GM11168 (cell line): ENCODE measurements around the gene OOSP4B.
"Not testable (repeated sequence)": the region's sequence is repeated elsewhere in the genome, so short reads cannot be mapped to it uniquely, and the experiment has no call there.

Source experiments
- in situ Hi-C: fragments of 300-500 bp; cut with MboI; formaldehyde crosslinking; loops from one replicate; pipeline ENCODE4 v1.12.0; 2022; ENCODE audit warnings: low sequenced_read_pairs; ENCODE audit not compliant: unreplicated experiment

The OOSP4B gene

GRCh38 chr11:60059052-60059451, 42.1 kb downstream of the OOSP4B start:
- in situ Hi-C loops: no loop called here

GRCh38 chr11:60059521-60060240, 42.7 kb downstream of the OOSP4B start:
- in situ Hi-C loops: no loop called here

GRCh38 chr11:60064111-60064510, 47.1 kb downstream of the OOSP4B start:
- in situ Hi-C loops: no loop called here

GRCh38 chr11:60065801-60066200, 48.8 kb downstream of the OOSP4B start:
- in situ Hi-C loops: no loop called here

GRCh38 chr11:60069450-60069849, 52.5 kb downstream of the OOSP4B start:
- in situ Hi-C loops: no loop called here

- in situ Hi-C loops: not testable (repeated sequence)
Observed at GRCh38 chr11:60071644-60072043, 54.7 kb downstream of the OOSP4B start.

GRCh38 chr11:60077216-60077817, 60.3 kb downstream of the OOSP4B start:
- in situ Hi-C loops: no loop called here

GRCh38 chr11:60077981-60078380, 61.0 kb downstream of the OOSP4B start:
- in situ Hi-C loops: no loop called here

GRCh38 chr11:60078745-60079144, 61.8 kb downstream of the OOSP4B start:
- in situ Hi-C loops: no loop called here

GRCh38 chr11:60080535-60080934, 63.6 kb downstream of the OOSP4B start:
- in situ Hi-C loops: no loop called here
